IMR-90 (cell line): ENCODE results near the gene LAMA2. TPM values are rescaled to one million over a fixed set of nuclear protein-coding genes. Genes with fewer than 3 reads are reported as not detected.
A peak's percentile ranks its signal among the peaks of the same experiment; 100 is the strongest.

Source experiments
- ATAC-seq: fragments of 200-7000 bp; cut with Tn5 transposase; 2 replicates; pipeline ENCODE4 v1.9.1; 2020; ENCODE audit warnings: low read depth, mild to moderate bottlenecking, moderate library complexity
- BruUV-seq: library from RNA; stranded (reverse); fragments of 400-500 nt; replicated peaks from 2 replicates; lab custom pipeline; 2021; lab: Mats Ljungman, UMichigan
- CTCF ChIA-PET: fragments of 300-600 bp; formaldehyde crosslinking; extraction: SDS; loops from one replicate; lab custom pipeline; 2021; ENCODE audit warnings: antibody characterized with exemption; lab: Yijun Ruan, JAX
- POLR2A ChIA-PET: fragments of 300-600 bp; sonication (Branson Sonifier 250); formaldehyde crosslinking; loops from one replicate; lab custom pipeline; 2022; ENCODE audit warnings: antibody characterized with exemption; ENCODE audit not compliant: unreplicated experiment; lab: Charles Lee
- DNase-seq: peaks from one replicate; pipeline ENCODE4 v3.0.0; 2013
- H2AFZ ChIP-seq: replicated peaks from 2 replicates; pipeline ENCODE3; 2013; ENCODE audit warnings: low read length, mild to moderate bottlenecking; ENCODE audit not compliant: poor library complexity
- H2AK5ac ChIP-seq: 2 replicates; pipeline ENCODE4 v1.6.1; 2013; ENCODE audit warnings: low read depth, low read length, inconsistent platforms
- H2AK9ac ChIP-seq: replicated peaks from 2 replicates; pipeline ENCODE3; 2013; ENCODE audit warnings: mild to moderate bottlenecking, low read depth, low read length, moderate library complexity; ENCODE audit not compliant: poor library complexity
- H2BK120ac ChIP-seq: 2 replicates; pipeline ENCODE4 v1.6.1; 2013; ENCODE audit warnings: low read depth, low read length, inconsistent platforms
- H2BK15ac ChIP-seq: 3 replicates; pipeline ENCODE4 v1.6.1; 2013; ENCODE audit warnings: low read depth, low read length, inconsistent platforms
- H2BK20ac ChIP-seq: 2 replicates; pipeline ENCODE4 v1.6.1; 2013; ENCODE audit warnings: low read depth, mild to moderate bottlenecking, inconsistent platforms, low read length, moderate library complexity
- H2BK5ac ChIP-seq: 2 replicates; pipeline ENCODE4 v1.6.1; 2013; ENCODE audit warnings: mild to moderate bottlenecking, low read depth, low read length, inconsistent platforms; ENCODE audit not compliant: poor library complexity, severe bottlenecking
- H3K14ac ChIP-seq: replicated peaks from 2 replicates; pipeline ENCODE4 v1.6.1; 2013; ENCODE audit warnings: low read depth, low read length, inconsistent platforms
- H3K18ac ChIP-seq: 2 replicates; pipeline ENCODE4 v1.6.1; 2013; ENCODE audit warnings: low read depth, low read length, control low read depth
- H3K23ac ChIP-seq: 2 replicates; pipeline ENCODE4 v1.6.1; 2013; ENCODE audit warnings: low read depth, low read length, inconsistent platforms
- H3K27ac ChIP-seq: 2 replicates; pipeline ENCODE4 v1.5.1; 2013; ENCODE audit warnings: mild to moderate bottlenecking, control low read depth, low read length; ENCODE audit not compliant: insufficient read depth
- H3K27me3 ChIP-seq: 2 replicates; pipeline ENCODE4 v1.6.1; 2013; ENCODE audit warnings: low read length; ENCODE audit not compliant: control insufficient read depth, insufficient read depth
- H3K36me3 ChIP-seq: 2 replicates; pipeline ENCODE4 v1.6.1; 2013; ENCODE audit warnings: low read length, mixed read lengths; ENCODE audit not compliant: control insufficient read depth, insufficient read depth
- H3K4ac ChIP-seq: 2 replicates; pipeline ENCODE4 v1.6.1; 2013; ENCODE audit warnings: low read depth, low read length, inconsistent platforms
- H3K4me1 ChIP-seq: 2 replicates; pipeline ENCODE4 v1.6.1; 2013; ENCODE audit warnings: low read length, mixed read lengths; ENCODE audit not compliant: control insufficient read depth, insufficient read depth
- H3K4me2 ChIP-seq: 2 replicates; pipeline ENCODE4 v1.6.1; 2013; ENCODE audit warnings: low read depth, mild to moderate bottlenecking, control low read depth, low read length, moderate library complexity
- H3K4me3 ChIP-seq: 2 replicates; pipeline ENCODE4 v1.5.1; 2013; ENCODE audit warnings: low read depth, mild to moderate bottlenecking, control low read depth, low read length, moderate library complexity; ENCODE audit not compliant: insufficient read depth
- H3K56ac ChIP-seq: 2 replicates; pipeline ENCODE4 v1.6.1; 2013; ENCODE audit warnings: low read length, inconsistent platforms; ENCODE audit not compliant: insufficient read depth; ENCODE audit errors: extremely low read depth
- H3K79me1 ChIP-seq, 2 experiments: 2 replicates each; pipeline ENCODE4 v1.6.1; 2013; ENCODE audit warnings: low read length in 2 of 2, inconsistent platforms in 1 of 2, low read depth in 1 of 2
- H3K9ac ChIP-seq: 2 replicates; pipeline ENCODE4 v1.6.1; 2013; ENCODE audit warnings: low read depth, low read length, control low read depth
- H3K9me1 ChIP-seq: 2 replicates; pipeline ENCODE4 v1.6.1; 2013; ENCODE audit warnings: low read length, inconsistent platforms; ENCODE audit not compliant: insufficient read depth
- H3K9me3 ChIP-seq: 2 replicates; pipeline ENCODE4 v1.6.1; 2013; ENCODE audit warnings: low read length; ENCODE audit not compliant: control insufficient read depth, insufficient read depth
- H4K20me1 ChIP-seq: 2 replicates; pipeline ENCODE4 v1.6.1; 2013; ENCODE audit warnings: low read length, inconsistent platforms; ENCODE audit not compliant: insufficient read depth
- H4K5ac ChIP-seq: 2 replicates; pipeline ENCODE4 v1.6.1; 2013; ENCODE audit warnings: mild to moderate bottlenecking, low read depth, low read length, control low read depth
- H4K8ac ChIP-seq, 2 experiments: 2 replicates each; pipeline ENCODE4 v1.6.1; 2013; ENCODE audit warnings: low read depth in 2 of 2, low read length in 2 of 2, control low read depth in 1 of 2, inconsistent platforms in 1 of 2
- H4K91ac ChIP-seq: 2 replicates; pipeline ENCODE4 v1.6.1; 2013; ENCODE audit warnings: low read depth, low read length, inconsistent platforms; ENCODE audit not compliant: insufficient read depth
- BHLHE40 ChIP-seq: fragments of 150-350 bp; IDR thresholded peaks from 2 replicates; pipeline ENCODE4 v1.6.1; 2016; ENCODE audit warnings: mild to moderate bottlenecking, low read depth, low read length
- CEBPB ChIP-seq: IDR thresholded peaks from 2 replicates; pipeline ENCODE4 v1.6.1; 2012; ENCODE audit warnings: low read depth, low read length, improper control_type of control experiment
- CHD1 ChIP-seq: IDR thresholded peaks from 2 replicates; pipeline ENCODE4 v1.6.1; 2012; ENCODE audit warnings: low read depth, low read length, improper control_type of control experiment
- CTCF ChIP-seq: conservative IDR thresholded peaks from 2 replicates; pipeline ENCODE4 v1.5.1; 2012; ENCODE audit warnings: mild to moderate bottlenecking, low read depth, low read length, improper control_type of control experiment
- ELK1 ChIP-seq: fragments of 150-350 bp; IDR thresholded peaks from 2 replicates; pipeline ENCODE4 v1.6.1; 2016; ENCODE audit warnings: low read depth, mild to moderate bottlenecking, low read length, moderate library complexity, borderline replicate concordance
- FOS ChIP-seq: fragments of 150-350 bp; IDR thresholded peaks from 2 replicates; pipeline ENCODE4 v1.6.1; 2016; ENCODE audit warnings: low read depth, low read length
- MAFK ChIP-seq: IDR thresholded peaks from 2 replicates; pipeline ENCODE4 v1.6.1; 2012; ENCODE audit warnings: low read depth, low read length, improper control_type of control experiment
- MAZ ChIP-seq: IDR thresholded peaks from 2 replicates; pipeline ENCODE4 v1.6.1; 2012; ENCODE audit warnings: low read depth, mild to moderate bottlenecking, low read length, improper control_type of control experiment, moderate library complexity, borderline replicate concordance
- MXI1 ChIP-seq: IDR thresholded peaks from 2 replicates; pipeline ENCODE4 v1.6.1; 2012; ENCODE audit warnings: low read depth, mild to moderate bottlenecking, low read length, moderate library complexity, borderline replicate concordance
- NFE2L2 ChIP-seq: fragments of 150-350 bp; IDR thresholded peaks from 2 replicates; pipeline ENCODE4 v1.6.1; 2016; ENCODE audit warnings: low read depth, mild to moderate bottlenecking, low read length
- POLR2A ChIP-seq: IDR thresholded peaks from 2 replicates; pipeline ENCODE4 v1.6.1; 2012; ENCODE audit warnings: mild to moderate bottlenecking, low read depth, low read length
- RAD21 ChIP-seq: IDR thresholded peaks from 2 replicates; pipeline ENCODE4 v1.6.1; 2012; ENCODE audit warnings: low read length, improper control_type of control experiment
- RCOR1 ChIP-seq: IDR thresholded peaks from 2 replicates; pipeline ENCODE4 v1.6.1; 2012; ENCODE audit warnings: mild to moderate bottlenecking, low read length, improper control_type of control experiment; ENCODE audit not compliant: insufficient replicate concordance
- RFX5 ChIP-seq: IDR thresholded peaks from 2 replicates; pipeline ENCODE4 v1.8.0; 2012; ENCODE audit warnings: low read depth, mild to moderate bottlenecking, low read length, moderate library complexity
- SMC3 ChIP-seq: fragments of 150-350 bp; IDR thresholded peaks from 2 replicates; pipeline ENCODE4 v1.6.1; 2016; ENCODE audit warnings: low read depth, mild to moderate bottlenecking, antibody characterized with exemption, low read length, moderate library complexity
- USF2 ChIP-seq: fragments of 150-350 bp; IDR thresholded peaks from 2 replicates; pipeline ENCODE4 v1.6.1; 2017; ENCODE audit warnings: mild to moderate bottlenecking, antibody characterized with exemption, low read length, low read depth
- WGBS, 2 experiments: methylation state at CpG; one replicate each; pipeline versions ENCODE4 v1.1.5 to v1.1.7; 2013; ENCODE audit warnings: missing lambda C conversion rate in 2 of 2; ENCODE audit not compliant: insufficient read length in 1 of 2; ENCODE audit errors: extremely low coverage in 2 of 2; 5-methylcytosine and 5-hydroxymethylcytosine counted together
- dilution Hi-C: fragments of 300-500 bp; cut with HindIII; formaldehyde crosslinking; loops from one replicate; pipeline ENCODE4 v1.14.3; 2018; ENCODE audit warnings: low sequenced_read_pairs; ENCODE audit not compliant: unreplicated experiment
- in situ Hi-C: fragments of 300-500 bp; cut with MboI; formaldehyde crosslinking; loops from 3 replicates; pipeline ENCODE4 v1.14.3; 2019; ENCODE audit warnings: low sequenced_read_pairs, inconsistent platforms, mixed read lengths
- intact Hi-C: fragments of 100-400 bp; cut with micrococcal nuclease; formaldehyde crosslinking; loops from 2 replicates; pipeline ENCODE4 v1.10.0; 2022
- polyA plus RNA-seq, 3 experiments: library from polyadenylated mRNA; depleted of rRNA; stranded (reverse); fragments of >200 nt; gene quantifications; 2 replicates each; pipeline ENCODE4 v1.2.3, GENCODE V29; 2012; ENCODE audit warnings: low replicate concordance in 1 of 3
- total RNA-seq: library from RNA; depleted of rRNA; stranded (reverse); fragments of >200 nt; gene quantifications from 2 replicates; pipeline ENCODE4 v1.2.3, GENCODE V29; 2012

Gene LAMA2
- total and polyA plus RNA-seq, 2 of the 4 experiments (the other 2 are of a cell fraction) = 9.9 to 13.3 TPM

GRCh38 chr6:129140526-129140925 is 257.6 kb downstream of the LAMA2 start:
- peak overlapping the region; percentile 29; the same call in 1 of the 2 replicates for H3K4me2 ChIP-seq
- no peak overlapping the region for H3K4ac ChIP-seq
- no peak overlapping the region for H2AFZ ChIP-seq
- TF ChIP-seq RAD21 = no peak
- TF ChIP-seq MAZ = no peak
- TF ChIP-seq MXI1 = no peak
- no peak for TF ChIP-seq MAFK
- TF ChIP-seq CEBPB = no peak
- no peak for TF ChIP-seq FOS
- TF ChIP-seq RCOR1 = no peak
- no peak for TF ChIP-seq ELK1
- TF ChIP-seq RFX5 = no peak
- TF ChIP-seq NFE2L2 = no peak
- no peak for TF ChIP-seq BHLHE40
- no peak for TF ChIP-seq CTCF
- no peak for TF ChIP-seq CHD1
- TF ChIP-seq POLR2A = no peak
- TF ChIP-seq USF2 = no peak
- no peak for TF ChIP-seq SMC3
- no peaks in the 10 kb centered on the region for H3K36me3 ChIP-seq
- H3K9me3 ChIP-seq = no peaks in the 10 kb centered on the region
- no peak overlapping the region for H3K56ac ChIP-seq
- no peak overlapping the region for H4K91ac ChIP-seq
- no peaks in the 10 kb centered on the region for H3K79me1 ChIP-seq
- no peak overlapping the region for H2BK5ac ChIP-seq
- peaks cover 3% of the 10 kb centered on the region; the same call in 1 of the 2 replicates for H3K4me1 ChIP-seq
- no peak overlapping the region for H3K18ac ChIP-seq
- H2AK5ac ChIP-seq = no peak overlapping the region; the same call in 1 of the 2 replicates
- DNase-seq = peak; percentile 50
- no peak overlapping the region for H3K9ac ChIP-seq
- ChIA-PET POLR2A (interaction anchor here (0.5 kb wide), 1 partner anchor 150 kb away, joined by 3 read pairs; no protein-coding TSS in a partner anchor), CTCF (no interaction called here)
- WGBS, 2 experiments = no CpG with 5 or more reads among the region's 2 CpGs
- no peak overlapping the region for H3K4me3 ChIP-seq
- H3K27me3 ChIP-seq = no peaks in the 10 kb centered on the region
- no peak overlapping the region for H3K23ac ChIP-seq
- H2BK15ac ChIP-seq = no peak overlapping the region
- H2BK120ac ChIP-seq = no peak overlapping the region
- H2BK20ac ChIP-seq = no peak overlapping the region
- in situ Hi-C loops (no loop called here), intact Hi-C loops (no loop called here), dilution Hi-C loops (no loop called here)
- H3K9me1 ChIP-seq = 0 out of 2 replicates have a peak, but pooled peaks cover 2% of the 10 kb centered on the region
- peak; percentile 62 for ATAC-seq
- no TSS peak for BruUV-seq
- H2AK9ac ChIP-seq = no peak overlapping the region
- no peak overlapping the region for H4K8ac ChIP-seq
- H3K14ac ChIP-seq = 0 out of 2 replicates have a peak overlapping the region, but pooled peaks have one; percentile 55
- no peaks in the 10 kb centered on the region for H4K20me1 ChIP-seq
- H4K5ac ChIP-seq = no peak overlapping the region
- H3K27ac ChIP-seq = peak overlapping the region; percentile 64; the same call in 1 of the 2 replicates
